ENCODE results near the gene REM2.

REM2 gene

GRCh38 chr14:22883173-22883976 is at the start of gene REM2:
REM2 (plus strand) TSS chr14:22883222; CDS start chr14:22883288, 66 bp downstream.
- DNase-seq (ENCODE audit: low spot score), result no peak

- DNase-seq (ENCODE audit: low spot score), result no peak
Measured at GRCh38 chr14:22835505-22835904, 47.5 kb upstream of the REM2 start.

- no peak for DNase-seq (ENCODE audit: low spot score)
Measured at GRCh38 chr14:22836301-22837113, 46.5 kb upstream of the REM2 start, which contains the start of gene MMP14. MMP14 (plus strand) TSS chr14:22836585; CDS start chr14:22836818, 233 bp downstream.

- peak; percentile 41 for DNase-seq (ENCODE audit: low spot score)
Measured at GRCh38 chr14:22837114-22837749, 45.8 kb upstream of the REM2 start.

GRCh38 chr14:22837750-22838538 is 45.1 kb upstream of the REM2 start:
- no peak for DNase-seq (ENCODE audit: low spot score)

GRCh38 chr14:22838631-22839041 is 44.4 kb upstream of the REM2 start:
- DNase-seq (ENCODE audit: low spot score), result no peak

- no peak for DNase-seq (ENCODE audit: low spot score)
Measured at GRCh38 chr14:22839159-22839779, 43.8 kb upstream of the REM2 start.

- DNase-seq (ENCODE audit: low spot score), result no peak
Measured at GRCh38 chr14:22841311-22841710, 41.7 kb upstream of the REM2 start.

GRCh38 chr14:22841769-22842168 is 41.3 kb upstream of the REM2 start:
- DNase-seq (ENCODE audit: low spot score), result no peak

- no peak for DNase-seq (ENCODE audit: low spot score)
Measured at GRCh38 chr14:22842211-22843122, 40.6 kb upstream of the REM2 start.

GRCh38 chr14:22843123-22843925 is 39.7 kb upstream of the REM2 start:
- DNase-seq (ENCODE audit: low spot score), result no peak

GRCh38 chr14:22844221-22845102 is 38.6 kb upstream of the REM2 start:
- DNase-seq (ENCODE audit: low spot score), result no peak

GRCh38 chr14:22845103-22845394 is 38.0 kb upstream of the REM2 start:
- DNase-seq (ENCODE audit: low spot score), result no peak

GRCh38 chr14:22845821-22846625 is 37.0 kb upstream of the REM2 start:
- no peak for DNase-seq (ENCODE audit: low spot score)

GRCh38 chr14:22846811-22847307 is 36.2 kb upstream of the REM2 start:
- DNase-seq (ENCODE audit: low spot score), result no peak

GRCh38 chr14:22847661-22848341 is 35.2 kb upstream of the REM2 start:
- no peak for DNase-seq (ENCODE audit: low spot score)
